NCI-H226 (cell line): ENCODE data around the gene AIRE.

ENCODE experiments used
- DNase-seq: peaks from one replicate; pipeline ENCODE4 v3.0.0-alpha.2; 2015

Gene AIRE

DNA sequence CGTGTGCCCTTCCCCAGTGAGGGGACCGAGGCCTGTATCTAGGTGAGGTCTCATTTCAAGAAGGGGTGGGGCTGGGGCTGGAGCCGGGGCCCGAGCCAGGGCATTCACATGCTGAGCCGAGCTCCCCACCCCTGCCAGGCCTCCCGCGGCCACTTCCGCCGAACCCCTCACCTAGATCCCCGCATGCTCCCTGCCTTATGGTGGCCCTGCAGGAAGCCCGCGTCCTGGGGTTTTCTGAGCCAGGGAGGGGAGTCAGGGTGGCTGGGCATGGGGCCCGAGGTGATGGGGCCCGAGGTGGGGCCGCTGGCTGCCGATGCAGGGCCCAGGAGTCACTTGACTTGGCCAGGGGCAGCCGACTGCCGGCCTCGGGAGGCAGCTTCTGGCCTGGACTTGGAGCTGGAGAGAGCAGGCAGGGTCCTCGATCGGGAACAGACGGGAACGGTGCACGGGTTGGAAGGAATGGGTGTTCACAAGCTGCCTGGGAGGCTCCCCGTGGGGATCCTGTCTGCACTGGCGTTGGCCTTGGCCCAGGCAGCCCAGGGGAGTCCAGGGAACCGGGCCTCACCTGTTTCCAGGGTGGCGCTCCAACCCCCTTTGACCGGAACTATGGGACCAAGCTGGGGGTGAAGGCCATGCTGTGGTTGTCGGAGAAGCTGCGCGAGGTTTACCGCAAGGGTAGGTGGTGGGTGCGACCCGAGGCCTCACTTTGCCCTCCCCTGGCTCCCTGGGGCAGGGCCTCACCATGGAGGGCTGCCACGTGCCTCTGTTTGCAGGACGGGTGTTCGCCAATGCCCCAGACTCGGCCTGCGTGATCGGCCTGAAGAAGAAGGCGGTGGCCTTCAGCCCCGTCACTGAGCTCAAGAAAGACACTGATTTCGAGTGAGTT is 40.0 kb downstream of the AIRE start:
- DNase-seq, result no peak

DNA sequence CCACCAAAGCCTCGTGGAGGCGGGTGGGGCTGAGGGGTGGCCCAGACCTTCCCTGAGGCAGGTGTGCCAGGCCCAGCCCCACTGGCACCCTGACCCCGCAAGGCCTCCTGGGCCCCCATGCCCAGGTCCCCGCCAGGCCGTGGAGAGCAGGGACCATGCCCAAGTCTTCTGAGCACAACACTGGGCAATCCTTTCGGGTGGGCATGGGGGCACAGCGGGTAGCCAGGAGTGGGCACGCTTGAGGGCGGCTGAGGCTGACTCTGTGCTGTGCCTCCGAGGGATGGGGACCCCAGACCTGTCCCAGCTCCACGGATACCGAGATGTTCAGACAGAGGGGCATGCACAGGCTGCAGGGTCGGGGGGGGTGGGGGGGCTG is 40.6 kb downstream of the AIRE start:
- DNase-seq, result no peak

DNA sequence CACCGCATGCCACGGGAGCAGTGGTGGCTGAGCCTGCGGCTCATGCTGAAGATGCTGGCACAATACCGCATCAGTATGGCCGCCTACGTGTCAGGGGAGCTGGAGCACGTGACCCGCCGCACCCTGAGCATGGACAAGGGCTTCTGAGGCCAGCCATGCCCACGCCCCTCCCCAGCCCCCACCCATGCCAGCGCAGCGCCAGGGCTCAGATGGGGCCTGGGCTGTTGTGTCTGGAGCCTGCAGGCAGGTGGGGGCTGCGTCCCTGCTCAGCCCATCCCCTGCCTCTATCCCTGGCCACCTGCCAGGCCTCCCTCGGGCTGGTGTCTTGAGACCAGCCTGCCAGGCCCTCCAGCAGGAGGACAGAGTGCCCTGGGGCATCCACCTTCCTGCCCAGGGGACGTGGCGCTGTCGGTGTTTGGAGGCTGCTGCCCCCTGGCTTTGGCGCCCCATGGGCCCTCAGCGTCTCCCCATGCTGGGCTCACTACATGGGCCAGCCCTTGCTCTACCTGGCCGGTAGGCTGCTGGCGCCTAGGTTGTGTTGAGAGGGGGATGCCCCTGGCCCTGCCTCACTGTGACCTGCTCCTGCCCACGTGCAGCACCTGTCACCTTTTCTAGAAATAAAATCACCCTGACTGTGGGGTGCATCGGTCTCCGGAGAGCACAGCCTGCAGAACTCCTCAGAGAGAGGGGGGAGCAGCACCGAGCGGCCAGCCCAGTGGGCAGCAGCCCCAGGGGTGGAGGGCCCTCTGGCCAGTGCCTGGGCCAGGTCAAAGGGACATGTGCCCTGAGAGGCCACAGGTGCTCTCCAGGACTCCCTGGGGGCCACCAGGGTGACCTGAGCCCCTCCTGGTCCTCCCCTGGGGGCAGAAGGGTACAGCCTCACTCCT is 41.3 kb downstream of the AIRE start:
- no peak for DNase-seq

DNA sequence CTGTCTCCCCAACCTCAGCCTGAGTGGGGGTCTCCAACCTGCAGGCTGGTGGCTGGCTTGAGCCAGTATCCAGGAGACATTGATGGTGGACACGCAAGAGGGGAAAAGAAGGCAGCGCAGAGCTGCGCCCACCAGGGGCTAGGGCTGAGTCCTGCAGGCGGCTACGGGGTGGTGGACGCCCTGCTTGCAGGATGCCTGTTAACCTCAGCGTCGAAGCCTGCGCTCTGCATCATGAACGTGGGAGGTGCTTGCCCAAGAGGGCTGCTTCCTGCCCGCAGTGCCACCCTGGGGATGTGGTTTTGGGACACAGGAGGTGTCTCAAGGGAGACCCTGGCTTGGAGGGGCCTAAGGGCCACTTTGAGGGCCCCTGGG is 41.9 kb downstream of the AIRE start:
- no peak for DNase-seq

DNA sequence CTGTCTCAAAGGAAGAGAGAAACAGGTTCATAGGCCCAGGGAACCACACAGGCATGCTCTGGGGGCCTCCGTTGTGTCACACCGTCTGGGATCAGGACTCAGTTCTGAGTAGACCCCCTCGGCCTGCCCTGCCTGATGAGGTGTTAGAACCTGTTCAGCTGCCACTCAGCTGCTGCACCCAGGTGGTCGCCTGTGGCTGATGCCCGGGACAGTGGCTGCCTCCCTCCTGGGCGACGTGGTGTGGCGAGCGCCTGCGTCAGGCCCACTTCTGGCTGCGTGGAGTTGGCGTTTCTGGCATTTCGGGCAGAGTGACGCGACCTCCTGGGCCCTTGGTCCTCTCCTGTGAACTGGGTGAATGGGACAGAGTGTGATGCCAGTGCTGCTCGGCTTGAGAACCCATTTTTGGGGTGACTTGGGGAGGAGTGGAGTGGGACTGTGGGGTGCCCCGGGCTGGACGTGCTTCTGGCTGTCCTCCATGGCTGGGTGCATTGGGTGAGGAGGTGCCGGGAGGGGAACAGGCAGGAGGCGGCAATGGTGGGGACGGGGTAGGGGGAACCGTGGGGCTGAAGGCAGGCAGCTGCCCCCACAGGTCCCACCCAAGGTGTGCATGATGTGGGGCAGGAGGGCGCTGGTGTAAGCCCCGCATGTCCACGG is 42.7 kb downstream of the AIRE start:
- no peak for DNase-seq

DNA sequence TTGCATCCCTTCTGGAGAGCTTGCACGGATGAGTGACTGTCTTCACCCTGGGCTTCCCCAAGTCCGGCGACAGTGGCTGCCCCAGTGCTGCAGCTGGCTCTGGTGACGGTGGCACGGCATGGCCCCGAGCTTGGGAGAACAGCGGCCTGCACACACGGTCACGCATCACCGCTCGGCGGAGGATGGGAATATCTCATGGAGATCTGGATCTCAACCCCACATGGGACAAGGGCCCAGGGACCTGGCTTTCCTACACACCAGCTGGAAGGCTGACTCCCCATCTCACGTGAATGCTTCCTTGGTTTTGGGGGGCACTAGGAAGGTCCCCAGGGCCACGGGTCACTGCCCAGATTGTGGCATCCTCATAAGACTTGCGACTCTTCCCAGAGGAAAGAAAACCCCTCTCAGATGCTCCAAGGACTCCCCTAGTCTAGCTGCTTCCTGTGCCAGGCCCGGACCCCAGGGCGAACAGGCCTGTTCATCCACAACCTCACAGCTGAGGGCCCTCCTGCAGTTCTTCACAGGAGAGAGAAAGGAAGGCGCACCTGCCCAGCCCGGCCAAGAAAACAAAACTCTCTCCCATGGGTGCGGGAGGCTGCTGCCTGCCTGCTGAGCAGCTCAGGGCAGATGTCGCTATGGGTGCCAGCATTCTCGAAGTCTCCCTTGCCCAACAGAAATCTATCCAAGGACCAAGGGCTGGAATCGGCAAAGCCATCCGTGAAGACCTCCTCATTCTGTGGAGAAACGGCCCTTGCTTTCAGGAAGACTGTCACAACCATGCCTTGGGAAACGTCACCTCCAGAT is 43.6 kb downstream of the AIRE start:
- DNase-seq, result no peak

DNA sequence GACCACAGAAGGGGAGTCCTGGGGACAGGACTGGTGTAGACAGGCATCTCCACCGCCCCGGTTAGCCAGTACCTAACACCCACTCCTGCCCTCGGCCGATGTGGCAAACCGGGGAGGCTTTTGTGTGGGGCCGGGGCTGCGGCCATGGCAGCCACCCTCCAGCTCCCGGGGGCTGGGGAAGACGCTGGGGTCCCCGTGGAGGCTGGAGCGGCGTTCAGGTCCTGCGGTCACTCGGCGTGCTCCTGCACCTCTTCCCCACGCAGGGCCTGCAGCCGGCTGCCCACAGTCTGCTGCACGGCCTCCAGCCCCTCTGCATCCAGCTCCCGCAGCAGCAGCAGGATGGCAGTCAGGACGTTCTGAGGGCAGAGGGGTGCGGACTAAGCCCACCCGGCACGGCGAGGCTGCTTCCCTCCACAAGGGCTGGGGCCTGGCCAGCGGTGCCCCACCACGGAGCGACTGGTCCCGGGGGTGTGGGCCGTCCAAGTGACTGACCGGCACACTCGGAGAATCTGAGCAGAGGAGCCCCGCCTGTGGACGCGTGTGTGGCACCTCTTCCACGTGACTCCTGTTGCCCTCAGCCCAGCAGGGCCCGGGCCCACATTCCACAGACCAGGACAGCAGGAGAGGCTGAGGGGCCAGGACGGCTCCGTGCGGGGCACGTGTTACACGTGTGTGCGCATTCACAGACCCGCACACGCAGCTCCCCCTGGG is 44.5 kb downstream of the AIRE start:
- no peak for DNase-seq

DNA sequence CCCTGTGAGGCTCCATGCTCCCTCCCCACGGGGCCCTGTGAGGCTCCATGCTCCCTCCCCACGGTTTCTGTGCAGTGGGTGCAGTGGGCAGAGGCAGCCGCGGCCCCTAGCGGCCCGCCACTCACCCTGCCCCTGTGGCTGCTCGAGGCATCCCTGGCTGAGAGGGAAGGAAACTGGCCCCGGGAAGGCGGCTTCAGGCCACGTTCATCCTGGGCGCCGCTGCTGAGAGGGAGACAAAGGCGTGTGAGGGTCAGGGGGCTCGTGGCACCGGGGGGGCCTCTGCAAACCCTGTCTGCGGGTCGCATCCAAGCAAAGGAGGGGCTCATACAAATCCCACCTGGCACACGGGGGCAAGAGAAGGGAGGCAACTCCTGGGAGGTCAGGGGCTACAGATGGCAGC is 45.0 kb downstream of the AIRE start:
- no peak for DNase-seq

DNA sequence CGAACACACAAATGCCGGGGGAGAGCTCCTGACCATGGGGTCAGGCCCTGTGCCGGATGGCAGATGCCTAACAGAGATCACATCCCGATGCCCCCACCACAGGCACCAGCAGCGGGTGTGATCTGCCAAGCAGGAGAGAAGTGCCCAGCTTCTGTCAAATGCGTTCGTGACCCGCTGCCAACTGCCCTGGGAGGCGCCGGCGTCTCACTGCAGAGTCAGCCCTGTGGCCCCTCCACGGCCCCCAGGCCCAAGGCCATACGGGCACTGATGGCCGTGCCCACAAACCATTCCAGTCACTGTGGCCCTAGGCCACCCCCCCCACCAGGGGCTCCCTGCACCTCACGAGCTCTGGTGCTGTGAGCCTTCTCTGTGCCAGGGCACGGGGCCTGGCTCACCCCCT is 45.5 kb downstream of the AIRE start:
- no peak for DNase-seq

DNA sequence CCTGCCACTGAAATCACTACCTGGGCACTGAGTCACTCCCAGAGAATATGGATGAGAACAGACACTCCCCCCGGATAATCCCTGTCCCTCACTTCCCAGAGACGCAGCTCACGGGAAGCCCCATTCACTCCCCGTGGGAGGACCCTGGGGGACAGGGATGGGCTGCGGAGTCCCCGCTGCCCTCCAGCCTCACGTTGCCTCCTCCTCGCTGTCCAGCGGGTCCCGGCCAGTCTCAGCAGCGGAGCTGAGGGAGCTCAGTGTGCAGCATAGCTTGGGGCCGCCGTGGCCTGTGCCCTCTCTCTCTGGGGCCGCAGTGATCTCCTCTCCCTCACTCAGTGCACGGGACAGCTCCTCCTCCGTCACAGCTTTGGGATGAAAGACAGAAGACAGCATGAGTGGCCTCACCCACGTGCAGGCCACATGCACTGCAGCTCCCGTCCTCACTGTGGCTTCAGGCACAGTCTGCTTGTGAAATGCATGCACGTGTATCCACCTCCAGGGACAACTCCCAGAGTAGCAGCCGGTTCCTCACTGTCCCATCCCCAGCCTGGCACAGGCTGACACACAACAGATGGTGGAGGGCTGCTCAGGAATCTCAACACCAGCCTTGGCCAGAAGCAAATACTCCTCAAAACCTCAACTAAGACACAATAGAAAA is 46.1 kb downstream of the AIRE start:
- no peak for DNase-seq

DNA sequence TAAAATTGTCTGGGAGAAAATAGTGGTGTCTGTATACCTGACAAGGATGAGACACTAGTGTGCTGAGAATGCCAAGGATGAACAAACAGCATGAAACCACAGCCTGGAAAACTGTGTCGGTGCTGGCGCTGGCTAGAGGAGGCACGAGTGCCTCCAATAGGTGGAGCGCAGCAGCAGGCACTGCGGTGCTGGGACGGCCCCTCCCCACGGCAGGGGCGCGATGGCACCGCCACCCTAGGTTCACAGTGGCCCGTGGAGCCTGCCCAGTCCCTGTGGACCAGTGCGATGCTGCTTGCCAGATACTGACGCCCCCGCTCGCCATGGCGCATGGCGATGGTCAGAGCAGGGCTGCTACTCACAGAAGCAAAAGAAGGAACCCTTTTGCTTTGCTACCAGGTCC is 46.7 kb downstream of the AIRE start:
- no peak for DNase-seq

DNA sequence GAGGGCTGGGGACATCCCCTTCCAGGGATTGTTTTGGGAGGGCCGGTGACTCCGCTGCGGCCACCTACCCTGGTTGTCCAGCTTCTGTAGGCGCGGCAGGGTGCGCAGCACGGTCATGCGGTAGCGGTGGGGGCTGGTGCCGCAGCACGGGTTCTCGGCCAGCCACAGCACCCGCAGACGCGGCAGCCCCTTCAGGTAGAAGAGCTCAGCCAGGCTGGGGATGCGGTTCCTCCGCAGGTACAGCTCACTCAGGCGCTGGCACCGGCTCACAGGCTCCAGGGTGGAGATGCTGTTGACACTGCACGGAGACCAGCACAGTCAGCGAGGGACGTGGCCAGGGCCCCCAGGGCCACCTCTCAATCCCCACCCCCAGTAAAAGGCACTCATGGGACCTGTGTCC is 47.3 kb downstream of the AIRE start:
- DNase-seq, result no peak

DNA sequence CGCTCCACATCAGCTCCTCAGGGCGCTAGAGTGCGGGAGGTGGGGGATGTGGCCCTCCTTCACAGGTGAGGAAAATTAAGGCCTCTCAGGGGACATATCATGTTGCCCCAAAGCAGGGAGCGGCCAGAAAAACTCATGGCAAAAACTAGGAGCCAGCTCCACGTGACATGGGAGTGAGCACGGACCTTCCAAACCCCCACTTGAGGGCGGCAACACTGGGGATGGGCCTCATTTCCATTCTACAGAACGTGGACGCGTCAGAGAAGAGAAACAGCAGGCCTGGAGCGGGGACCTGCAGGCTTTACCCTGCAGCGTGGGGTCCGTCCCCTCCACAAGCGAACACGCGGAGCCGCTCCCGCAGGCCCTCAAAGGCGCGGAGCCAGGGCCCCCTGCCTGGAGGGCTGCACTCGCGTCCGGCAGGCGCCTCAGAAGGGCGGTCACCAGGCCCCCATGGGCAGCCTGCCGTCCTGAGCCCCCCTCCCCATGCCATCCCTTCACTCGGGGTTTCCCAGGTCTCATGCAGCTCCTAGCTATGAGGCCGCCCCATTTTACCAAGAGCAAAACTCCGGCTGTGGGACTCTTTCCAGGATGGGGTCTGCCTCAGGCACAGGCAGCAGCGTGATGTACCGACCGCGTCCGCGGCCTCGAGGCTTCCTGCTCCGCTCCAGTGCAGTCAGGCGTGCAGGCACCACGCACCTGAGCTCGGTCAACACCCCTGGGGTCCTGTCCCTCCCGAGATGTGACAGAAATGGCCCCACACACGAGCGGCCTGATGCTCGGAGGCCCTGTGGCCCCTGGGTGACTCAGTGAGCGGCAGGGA is 48.0 kb downstream of the AIRE start:
- no peak for DNase-seq

DNA sequence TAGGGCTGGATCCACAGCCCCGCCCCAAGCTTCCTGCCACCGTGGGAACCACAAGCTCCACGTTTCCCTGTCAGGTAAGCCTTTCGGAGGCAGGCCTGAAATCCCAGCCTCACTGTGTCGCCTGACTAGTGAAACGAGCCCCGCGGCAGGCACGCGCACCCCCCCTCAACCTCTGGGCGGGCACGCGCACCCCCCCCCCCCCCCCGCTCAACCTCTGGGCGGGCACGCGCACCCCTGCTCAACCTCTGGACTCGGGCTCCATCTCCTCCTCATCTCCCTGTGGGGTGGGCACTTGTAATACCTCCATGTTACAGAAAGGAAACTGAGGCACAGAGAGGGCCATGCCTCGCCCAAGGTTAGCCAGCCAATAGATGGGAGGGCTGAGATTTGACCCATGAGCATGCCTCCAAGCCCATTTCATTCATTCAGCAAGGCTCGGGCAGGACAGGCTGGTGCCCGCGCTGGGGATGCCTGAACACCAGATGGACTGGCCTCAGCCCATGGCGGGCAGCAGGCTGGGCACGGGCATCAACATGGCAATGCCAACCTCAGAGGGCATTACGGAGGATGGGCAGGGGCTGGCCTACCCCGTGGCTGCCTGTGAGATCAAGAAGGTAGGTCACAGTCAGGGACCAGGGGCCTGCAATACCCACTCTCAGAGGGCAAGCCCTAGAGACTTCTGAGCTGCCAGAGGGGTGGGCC is 48.8 kb downstream of the AIRE start:
- DNase-seq, result no peak

DNA sequence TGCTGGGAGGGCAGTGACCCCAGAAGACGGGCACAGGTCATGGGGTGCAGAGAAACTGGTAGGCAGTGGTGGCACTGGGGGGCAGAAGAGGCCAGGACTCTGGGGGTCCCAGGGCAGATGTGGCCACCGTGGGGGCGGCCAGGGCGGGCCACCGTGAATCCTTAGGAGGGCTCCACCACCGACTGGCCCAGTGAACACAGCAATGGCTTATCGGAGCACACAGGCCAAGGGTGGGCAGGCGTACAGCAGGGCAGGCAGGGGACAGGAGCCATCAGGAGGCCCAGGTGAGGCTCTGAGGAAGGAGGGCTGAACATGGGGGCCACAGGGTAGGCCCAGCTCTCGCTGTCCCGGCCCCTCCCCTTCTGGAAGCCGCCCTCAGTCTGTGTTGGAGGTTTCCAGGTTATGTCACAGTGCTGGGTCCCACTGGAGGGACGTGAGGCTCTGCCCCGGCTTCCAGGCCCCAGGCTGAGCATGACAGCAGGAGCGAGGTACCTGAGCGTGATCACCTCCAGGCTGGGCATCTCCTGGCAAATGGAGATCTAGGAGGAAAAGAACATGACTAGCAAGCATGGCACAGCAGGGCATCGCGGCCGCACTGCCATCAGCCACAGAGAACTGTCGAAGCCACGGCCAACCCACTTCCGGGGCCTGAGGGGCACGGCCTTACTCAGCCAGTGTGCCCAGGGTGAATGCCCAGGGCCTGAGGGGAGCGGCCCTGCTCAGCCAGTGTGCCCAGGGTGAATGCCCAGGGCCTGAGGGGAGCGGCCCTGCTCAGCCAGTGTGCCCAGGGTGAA is 49.8 kb downstream of the AIRE start:
- no peak for DNase-seq

DNA sequence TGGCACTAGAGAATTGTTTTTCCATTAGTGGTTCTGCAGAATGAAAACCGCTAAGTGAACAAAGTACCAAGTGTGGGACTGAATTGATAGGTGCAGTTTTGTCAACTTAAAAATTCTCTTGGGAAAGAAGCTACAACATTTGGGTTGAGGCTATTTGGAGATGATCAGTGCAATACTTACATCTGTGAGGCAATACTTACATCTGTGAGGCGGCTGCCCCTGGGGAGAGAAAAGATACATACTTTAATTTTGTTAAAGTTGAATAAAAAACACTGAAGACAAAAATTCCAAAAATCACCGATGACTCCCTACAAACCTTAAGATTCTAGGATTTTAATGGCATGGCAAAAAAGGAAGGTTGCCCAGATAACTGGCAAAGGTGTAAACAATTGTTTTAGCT is 51.8 kb downstream of the AIRE start:
- DNase-seq, result no peak

DNA sequence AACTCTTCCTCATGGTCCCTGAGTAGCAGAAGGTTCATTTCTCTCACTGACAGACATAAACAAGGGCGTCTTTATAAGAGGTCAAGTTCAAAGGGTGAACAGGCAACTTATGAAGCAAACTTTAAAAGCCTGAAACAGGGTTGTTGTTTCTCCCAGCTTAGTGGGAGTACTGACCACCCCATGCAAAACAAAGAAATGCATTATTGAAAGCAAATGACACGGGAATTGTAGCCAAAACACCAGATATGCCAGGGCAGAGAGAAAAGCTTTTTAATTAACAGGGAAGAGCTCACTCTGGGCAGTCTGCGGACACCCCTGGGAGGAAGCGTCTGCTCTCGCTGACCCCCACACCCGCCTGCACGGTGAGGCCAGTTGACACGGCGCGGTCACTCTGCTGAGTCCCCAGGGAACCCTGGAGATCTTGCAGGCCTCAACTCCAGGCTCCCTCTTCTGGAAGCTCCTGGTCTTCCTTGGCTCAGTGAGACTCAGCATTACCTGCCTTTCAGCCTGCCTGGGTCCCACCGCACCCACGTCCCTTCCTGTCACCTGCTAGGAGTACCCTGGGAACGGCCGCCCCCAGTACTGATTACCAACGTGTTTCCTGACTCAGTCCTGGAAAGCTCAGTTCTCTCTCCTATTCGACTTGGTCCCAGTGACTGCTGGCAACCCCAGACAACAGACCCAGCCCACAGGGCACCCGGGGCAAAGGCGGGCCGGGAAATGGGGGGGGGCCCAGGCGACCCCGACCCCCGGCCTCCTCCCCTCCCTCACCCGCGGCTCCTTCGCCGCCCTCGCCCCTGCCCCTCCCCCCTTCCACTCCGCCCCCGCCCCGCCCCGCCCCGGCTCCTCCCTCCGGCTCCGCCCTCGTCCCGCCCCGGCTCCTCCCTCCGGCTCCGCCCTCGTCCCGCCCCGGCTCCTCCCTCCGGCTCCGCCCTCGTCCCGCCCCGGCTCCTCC is 52.5 kb downstream of the AIRE start:
- peak; percentile 31 for DNase-seq
